H9 (cell line): ENCODE measurements around the gene PPP1CC. TPM values are rescaled to one million over a fixed set of nuclear protein-coding genes. Genes with fewer than 3 reads are reported as not detected.
A peak's percentile ranks its signal among the peaks of the same experiment; 100 is the strongest.

Experiments
- DNase-seq: peaks from one replicate; pipeline ENCODE4 v3.0.0-alpha.2; 2017
- H2AFZ ChIP-seq: one replicate; pipeline ENCODE4 v1.6.1; 2013; ENCODE audit warnings: mild to moderate bottlenecking, low read length, control low read depth, moderate library complexity
- H2AK5ac ChIP-seq: 2 replicates; pipeline ENCODE4 v1.6.1; 2013; ENCODE audit warnings: low read length, control low read depth, mixed read lengths; ENCODE audit not compliant: insufficient read length
- H2BK120ac ChIP-seq: one replicate; pipeline ENCODE4 v1.6.1; 2013; ENCODE audit warnings: low read depth, mild to moderate bottlenecking, low read length, control low read depth, inconsistent platforms; ENCODE audit not compliant: poor library complexity, severe bottlenecking
- H2BK12ac ChIP-seq: 2 replicates; pipeline ENCODE4 v1.6.1; 2013; ENCODE audit warnings: low read length, control low read depth, mixed read lengths, low read depth; ENCODE audit not compliant: insufficient read length
- H2BK15ac ChIP-seq: 2 replicates; pipeline ENCODE4 v1.6.1; 2013; ENCODE audit warnings: low read depth, low read length, control low read depth
- H2BK20ac ChIP-seq: one replicate; pipeline ENCODE4 v1.6.1; 2013; ENCODE audit warnings: low read depth, mild to moderate bottlenecking, low read length, control low read depth, inconsistent platforms; ENCODE audit not compliant: poor library complexity, severe bottlenecking
- H2BK5ac ChIP-seq: 2 replicates; pipeline ENCODE4 v1.6.1; 2013; ENCODE audit warnings: low read length, control low read depth, mixed read lengths; ENCODE audit not compliant: insufficient read length
- H3K14ac ChIP-seq: 2 replicates; pipeline ENCODE4 v1.6.1; 2013; ENCODE audit warnings: low read length, control low read depth; ENCODE audit not compliant: insufficient read depth
- H3K18ac ChIP-seq: 2 replicates; pipeline ENCODE4 v1.6.1; 2013; ENCODE audit warnings: low read depth, mild to moderate bottlenecking, mixed read lengths, low read length, control low read depth; ENCODE audit not compliant: insufficient read length
- H3K23ac ChIP-seq: 2 replicates; pipeline ENCODE4 v1.6.1; 2013; ENCODE audit warnings: low read length, control low read depth, mixed read lengths, low read depth; ENCODE audit not compliant: insufficient read length
- H3K23me2 ChIP-seq: 2 replicates; pipeline ENCODE4 v1.6.1; 2013; ENCODE audit warnings: low read depth, mild to moderate bottlenecking, mixed read lengths, low read length, control low read depth; ENCODE audit not compliant: insufficient read length, poor library complexity, severe bottlenecking
- H3K27ac ChIP-seq: 2 replicates; pipeline ENCODE4 v1.5.1; 2013; ENCODE audit warnings: low read length, control low read depth, mixed read lengths, low read depth; ENCODE audit not compliant: insufficient read length
- H3K27me3 ChIP-seq: 2 replicates; pipeline ENCODE4 v1.6.1; 2013; ENCODE audit warnings: low read length, control low read depth, inconsistent platforms; ENCODE audit not compliant: insufficient read depth
- H3K4ac ChIP-seq: 2 replicates; pipeline ENCODE4 v1.6.1; 2013; ENCODE audit warnings: low read depth, mild to moderate bottlenecking, control low read depth, inconsistent platforms, low read length, moderate library complexity
- H3K4me1 ChIP-seq: 2 replicates; pipeline ENCODE4 v1.6.1; 2013; ENCODE audit warnings: low read length, control low read depth, inconsistent platforms; ENCODE audit not compliant: insufficient read depth
- H3K4me2 ChIP-seq: 2 replicates; pipeline ENCODE4 v1.6.1; 2013; ENCODE audit warnings: low read length, control low read depth, mixed read lengths; ENCODE audit not compliant: insufficient read length, insufficient read depth
- H3K56ac ChIP-seq: 2 replicates; pipeline ENCODE4 v1.6.1; 2013; ENCODE audit warnings: low read depth, mild to moderate bottlenecking, mixed read lengths, low read length, control low read depth; ENCODE audit not compliant: insufficient read length
- H3K79me1 ChIP-seq: 2 replicates; pipeline ENCODE4 v1.6.1; 2013; ENCODE audit warnings: low read depth, mild to moderate bottlenecking, moderate library complexity, low read length, control low read depth, inconsistent platforms; ENCODE audit not compliant: insufficient read depth, poor library complexity, severe bottlenecking
- H3K79me2 ChIP-seq: 2 replicates; pipeline ENCODE4 v1.6.1; 2013; ENCODE audit warnings: low read length, control low read depth, inconsistent platforms; ENCODE audit not compliant: insufficient read depth
- H3K9ac ChIP-seq: 2 replicates; pipeline ENCODE4 v1.6.1; 2013; ENCODE audit warnings: low read length, control low read depth, mixed read lengths; ENCODE audit not compliant: insufficient read length; ENCODE audit errors: extremely low read depth
- H3K9me3 ChIP-seq: one replicate; pipeline ENCODE4 v1.6.1; 2013; ENCODE audit warnings: low read depth, low read length, inconsistent platforms; ENCODE audit not compliant: control insufficient read depth
- H3T11ph ChIP-seq: one replicate; pipeline ENCODE4 v1.6.1; 2013; ENCODE audit warnings: mild to moderate bottlenecking, low read length, control low read depth, inconsistent platforms
- H4K20me1 ChIP-seq: one replicate; pipeline ENCODE4 v1.6.1; 2013; ENCODE audit not compliant: control insufficient read depth, insufficient read length, insufficient read depth
- H4K5ac ChIP-seq: 2 replicates; pipeline ENCODE4 v1.6.1; 2013; ENCODE audit warnings: low read depth, mild to moderate bottlenecking, mixed read lengths, low read length, control low read depth; ENCODE audit not compliant: insufficient read length
- H4K8ac ChIP-seq: replicated peaks from 2 replicates; pipeline ENCODE4 v1.6.1; 2013; ENCODE audit warnings: low read length, control low read depth, mixed read lengths, low read depth; ENCODE audit not compliant: insufficient read length
- H4K91ac ChIP-seq: 2 replicates; pipeline ENCODE4 v1.6.1; 2013; ENCODE audit warnings: low read depth, mild to moderate bottlenecking, moderate library complexity, mixed read lengths, low read length, control low read depth; ENCODE audit not compliant: insufficient read length
- H3K27ac Mint-ChIP-seq, 3 experiments: 2 replicates in 2 of 3; 3 replicates in 1 of 3; pipeline ENCODE4 v1.8.0; 2020 to 2021; ENCODE audit warnings: mixed read lengths in 3 of 3, mild to moderate bottlenecking in 1 of 3, moderate library complexity in 1 of 3
- H3K27me3 Mint-ChIP-seq: 2 replicates; pipeline ENCODE4 v1.8.0; 2021; ENCODE audit warnings: low read depth, mild to moderate bottlenecking, moderate library complexity, mixed read lengths
- H3K36me3 Mint-ChIP-seq, 3 experiments: 2 replicates in 2 of 3; 3 replicates in 1 of 3; pipeline ENCODE4 v1.8.0; 2020 to 2021; ENCODE audit warnings: low read depth in 3 of 3, mixed read lengths in 3 of 3; ENCODE audit not compliant: insufficient read depth in 1 of 3
- H3K4me1 Mint-ChIP-seq, 2 experiments: 2 replicates each; pipeline ENCODE4 v1.8.0; 2020; ENCODE audit warnings: mixed read lengths in 2 of 2
- H3K4me3 Mint-ChIP-seq, 2 experiments: 2 replicates in 1 of 2; 3 replicates in 1 of 2; pipeline ENCODE4 v1.8.0; 2020 to 2021; ENCODE audit warnings: mild to moderate bottlenecking in 2 of 2, mixed read lengths in 2 of 2, moderate library complexity in 1 of 2
- H3K9me3 Mint-ChIP-seq, 2 experiments: 2 replicates in 1 of 2; 3 replicates in 1 of 2; pipeline ENCODE4 v1.8.0; 2020; ENCODE audit warnings: mild to moderate bottlenecking in 2 of 2, mixed read lengths in 2 of 2, moderate library complexity in 1 of 2
- WGBS: extraction: QIAGEN DNeasy Blood & Tissue Kit; methylation state at CpG from one replicate; pipeline ENCODE4 v1.1.7; 2013; ENCODE audit warnings: missing lambda C conversion rate, low lambda C conversion rate, mixed read lengths; ENCODE audit not compliant: insufficient read length; ENCODE audit errors: extremely low coverage; 5-methylcytosine and 5-hydroxymethylcytosine counted together
- total RNA-seq: library from RNA; stranded (reverse); gene quantifications from 2 replicates; pipeline ENCODE4 v1.2.1, GENCODE V29; 2021
- TF ChIP-seq, protein P1 (sequence below): fragments of 200-600 bp; sonication (generic); conservative IDR thresholded peaks from 3 replicates; pipeline ENCODE4 v1.8.0; 2021; ENCODE audit warnings: antibody characterized with exemption, mild to moderate bottlenecking

Gene PPP1CC
- total RNA-seq, 1 experiment from 2014 or later = 286 TPM

GRCh38 chr12:110726708-110727369 is 15.9 kb downstream of the PPP1CC start:
- WGBS = no CpG with 5 or more reads among the region's 9 CpGs
- H3K4me1 Mint-ChIP-seq = peaks cover 25 to 35% of the 10 kb centered on the region in 2 experiments
- Histone ChIP-seq H2BK12ac (no peak overlapping the region), H3K4me1 (no peaks in the 10 kb centered on the region), H2AK5ac (no peak overlapping the region), H4K20me1 (no peaks in the 10 kb centered on the region), H3K79me2 (peaks cover 14% of the 10 kb centered on the region), H4K8ac (no peak overlapping the region), H3K56ac (no peak overlapping the region), H3K23me2 (no peaks in the 10 kb centered on the region), H3K27ac (no peak overlapping the region), H3K79me1 (peaks cover 9% of the 10 kb centered on the region), H3K14ac (no peak overlapping the region), H3K9me3 (no peaks in the 10 kb centered on the region), H2AFZ (no peak overlapping the region), H3K4me2 (no peak overlapping the region), H3K9ac (no peak overlapping the region), H3K18ac (no peak overlapping the region), H4K5ac (no peak overlapping the region), H3K27me3 (no peaks in the 10 kb centered on the region), H2BK15ac (no peak overlapping the region), H4K91ac (no peak overlapping the region), H3T11ph (no peak overlapping the region), H2BK20ac (no peak overlapping the region), H2BK120ac (no peak overlapping the region), H3K23ac (no peak overlapping the region), H2BK5ac (no peak overlapping the region), H3K4ac (no peak overlapping the region)
- H3K27me3 Mint-ChIP-seq = no peaks in the 10 kb centered on the region
- no peak overlapping the region; a peak in 1 of 5 replicates for H3K4me3 Mint-ChIP-seq
- peaks cover 57 to 90% (median 88%) of the 10 kb centered on the region in 3 experiments; a peak in 6 of 7 replicates for H3K36me3 Mint-ChIP-seq
- TF ChIP-seq, protein P1, sequence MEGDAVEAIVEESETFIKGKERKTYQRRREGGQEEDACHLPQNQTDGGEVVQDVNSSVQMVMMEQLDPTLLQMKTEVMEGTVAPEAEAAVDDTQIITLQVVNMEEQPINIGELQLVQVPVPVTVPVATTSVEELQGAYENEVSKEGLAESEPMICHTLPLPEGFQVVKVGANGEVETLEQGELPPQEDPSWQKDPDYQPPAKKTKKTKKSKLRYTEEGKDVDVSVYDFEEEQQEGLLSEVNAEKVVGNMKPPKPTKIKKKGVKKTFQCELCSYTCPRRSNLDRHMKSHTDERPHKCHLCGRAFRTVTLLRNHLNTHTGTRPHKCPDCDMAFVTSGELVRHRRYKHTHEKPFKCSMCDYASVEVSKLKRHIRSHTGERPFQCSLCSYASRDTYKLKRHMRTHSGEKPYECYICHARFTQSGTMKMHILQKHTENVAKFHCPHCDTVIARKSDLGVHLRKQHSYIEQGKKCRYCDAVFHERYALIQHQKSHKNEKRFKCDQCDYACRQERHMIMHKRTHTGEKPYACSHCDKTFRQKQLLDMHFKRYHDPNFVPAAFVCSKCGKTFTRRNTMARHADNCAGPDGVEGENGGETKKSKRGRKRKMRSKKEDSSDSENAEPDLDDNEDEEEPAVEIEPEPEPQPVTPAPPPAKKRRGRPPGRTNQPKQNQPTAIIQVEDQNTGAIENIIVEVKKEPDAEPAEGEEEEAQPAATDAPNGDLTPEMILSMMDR = no peak
- peak overlapping the region in 2 of 3 experiments; percentile 34 to 89; a peak in 4 of 7 replicates for H3K27ac Mint-ChIP-seq
- no peaks in the 10 kb centered on the region for H3K9me3 Mint-ChIP-seq
- no peak for DNase-seq
